PC-9 (cell line): ENCODE measurements around the gene ROBO1. TPM values are rescaled to one million over a fixed set of nuclear protein-coding genes. Genes with fewer than 3 reads are reported as not detected.

Source experiments
- BruUV-seq: library from RNA; stranded (reverse); fragments of 400-500 nt; replicated peaks from 2 replicates; lab custom pipeline; 2021; lab: Mats Ljungman, UMichigan
- CTCF ChIA-PET: fragments of 300-600 bp; sonication (Branson Sonifier 250); formaldehyde crosslinking; loops from one replicate; lab custom pipeline; 2022; ENCODE audit warnings: antibody characterized with exemption; lab: Charles Lee
- POLR2A ChIA-PET: fragments of 300-600 bp; sonication (Branson Sonifier 250); formaldehyde crosslinking; loops from one replicate; lab custom pipeline; 2022; ENCODE audit warnings: antibody characterized with exemption; ENCODE audit not compliant: unreplicated experiment; lab: Charles Lee
- DNase-seq, 2 experiments: peaks; one replicate each; pipeline versions ENCODE4 v3.0.0 to v3.0.0-alpha.2; 2015 to 2022; ENCODE audit warnings: mixed read lengths in 1 of 2
- H2AFZ ChIP-seq: fragments of 200-600 bp; sonication (generic); 2 replicates; pipeline ENCODE4 v1.8.1; 2017; ENCODE audit warnings: antibody characterized with exemption
- H3F3A ChIP-seq: fragments of 200-600 bp; sonication (generic); 2 replicates; pipeline ENCODE4 v1.8.1; 2017; ENCODE audit warnings: antibody characterized with exemption, mild to moderate bottlenecking, low read depth; ENCODE audit not compliant: insufficient read depth
- H3K27ac ChIP-seq: fragments of 200-600 bp; sonication (generic); 2 replicates; pipeline ENCODE4 v1.6.1; 2016; ENCODE audit warnings: mixed run types
- H3K27me3 ChIP-seq: fragments of 200-600 bp; sonication (generic); 2 replicates; pipeline ENCODE4 v1.6.1; 2016; ENCODE audit warnings: low read depth, mixed run types; ENCODE audit not compliant: insufficient read depth
- H3K36me3 ChIP-seq: fragments of 200-600 bp; sonication (generic); 2 replicates; pipeline ENCODE4 v1.6.1; 2016; ENCODE audit warnings: low read depth, mixed run types
- H3K4me1 ChIP-seq: fragments of 200-600 bp; sonication (generic); replicated peaks from 2 replicates; pipeline ENCODE4 v1.6.1; 2016; ENCODE audit warnings: mixed run types; ENCODE audit not compliant: insufficient read depth
- H3K4me2 ChIP-seq: fragments of 200-600 bp; sonication (generic); 2 replicates; pipeline ENCODE4 v1.6.1; 2017; ENCODE audit warnings: mixed run types
- H3K4me3 ChIP-seq: fragments of 200-600 bp; sonication (generic); 2 replicates; pipeline ENCODE4 v1.6.1; 2016; ENCODE audit warnings: mixed run types
- H3K79me2 ChIP-seq: fragments of 200-600 bp; sonication (generic); 2 replicates; pipeline ENCODE4 v1.6.1; 2017; ENCODE audit warnings: low read depth, mixed run types
- H3K9me2 ChIP-seq: fragments of 200-600 bp; sonication (generic); 2 replicates; pipeline ENCODE4 v1.8.1; 2017; ENCODE audit warnings: mild to moderate bottlenecking; ENCODE audit not compliant: insufficient read depth
- H3K9me3 ChIP-seq: fragments of 200-600 bp; sonication (generic); 2 replicates; pipeline ENCODE4 v1.8.1; 2016; ENCODE audit warnings: low read depth; ENCODE audit not compliant: insufficient read depth
- H4K20me1 ChIP-seq: fragments of 200-600 bp; sonication (generic); 2 replicates; pipeline ENCODE4 v1.8.1; 2017; ENCODE audit not compliant: insufficient read depth
- EZH2 ChIP-seq: fragments of 200-600 bp; sonication (generic); IDR thresholded peaks from 2 replicates; pipeline ENCODE4 v1.8.0; 2017; ENCODE audit warnings: antibody characterized with exemption, low read depth
- intact Hi-C: fragments of 100-400 bp; cut with micrococcal nuclease; formaldehyde crosslinking; loops from one replicate; pipeline ENCODE4 v1.10.0; 2022; ENCODE audit not compliant: unreplicated experiment
- total RNA-seq: library from RNA; stranded (reverse); gene quantifications from 2 replicates; pipeline ENCODE4 v1.2.3, GENCODE V29; 2021
- TF ChIP-seq, protein P1 (sequence below): fragments of 200-600 bp; sonication (generic); conservative IDR thresholded peaks from 2 replicates; pipeline ENCODE4 v1.6.1; 2017; ENCODE audit warnings: mixed run types, antibody characterized with exemption, mild to moderate bottlenecking, moderate library complexity

Gene ROBO1
- total RNA-seq, 1 experiment from 2014 or later: 17.5 TPM

DNA sequence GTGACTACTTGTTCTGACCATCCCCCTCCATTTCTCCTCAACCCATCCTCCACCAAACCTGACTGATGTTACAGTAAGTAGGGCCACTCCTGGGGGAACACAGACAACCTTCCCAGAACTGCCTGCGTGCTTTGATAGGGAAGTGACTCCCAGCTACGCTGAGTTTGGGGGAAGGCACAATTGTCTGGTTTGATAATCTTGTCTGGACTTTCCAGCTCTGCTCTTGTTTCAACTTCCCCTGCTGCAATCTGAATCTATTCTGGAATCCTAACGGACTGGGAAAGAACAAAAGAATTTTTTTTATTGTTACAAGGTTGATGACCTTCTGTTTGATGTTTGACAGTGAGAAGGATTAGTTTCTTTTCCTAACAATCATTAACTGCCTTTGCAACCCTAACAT is 895.6 kb downstream of the ROBO1 start:
- no peak for DNase-seq
- H3K4me1 ChIP-seq: no peaks in the 10 kb centered on the region
- H3K36me3 ChIP-seq: no peaks in the 10 kb centered on the region
- H3F3A ChIP-seq: no peaks in the 10 kb centered on the region
- ChIA-PET POLR2A (no interaction called here), CTCF (no interaction called here)
- intact Hi-C loops: no loop called here
- H3K27me3 ChIP-seq: no peaks in the 10 kb centered on the region
- BruUV-seq: no TSS peak
- no peaks in the 10 kb centered on the region for H4K20me1 ChIP-seq
- H3K9me3 ChIP-seq: no peaks in the 10 kb centered on the region
- H2AFZ ChIP-seq: no peak overlapping the region
- TF ChIP-seq, protein P1, sequence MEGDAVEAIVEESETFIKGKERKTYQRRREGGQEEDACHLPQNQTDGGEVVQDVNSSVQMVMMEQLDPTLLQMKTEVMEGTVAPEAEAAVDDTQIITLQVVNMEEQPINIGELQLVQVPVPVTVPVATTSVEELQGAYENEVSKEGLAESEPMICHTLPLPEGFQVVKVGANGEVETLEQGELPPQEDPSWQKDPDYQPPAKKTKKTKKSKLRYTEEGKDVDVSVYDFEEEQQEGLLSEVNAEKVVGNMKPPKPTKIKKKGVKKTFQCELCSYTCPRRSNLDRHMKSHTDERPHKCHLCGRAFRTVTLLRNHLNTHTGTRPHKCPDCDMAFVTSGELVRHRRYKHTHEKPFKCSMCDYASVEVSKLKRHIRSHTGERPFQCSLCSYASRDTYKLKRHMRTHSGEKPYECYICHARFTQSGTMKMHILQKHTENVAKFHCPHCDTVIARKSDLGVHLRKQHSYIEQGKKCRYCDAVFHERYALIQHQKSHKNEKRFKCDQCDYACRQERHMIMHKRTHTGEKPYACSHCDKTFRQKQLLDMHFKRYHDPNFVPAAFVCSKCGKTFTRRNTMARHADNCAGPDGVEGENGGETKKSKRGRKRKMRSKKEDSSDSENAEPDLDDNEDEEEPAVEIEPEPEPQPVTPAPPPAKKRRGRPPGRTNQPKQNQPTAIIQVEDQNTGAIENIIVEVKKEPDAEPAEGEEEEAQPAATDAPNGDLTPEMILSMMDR: no peak
- no peak for TF ChIP-seq EZH2
- no peak overlapping the region for H3K27ac ChIP-seq
- H3K79me2 ChIP-seq: no peaks in the 10 kb centered on the region
- H3K4me2 ChIP-seq: no peak overlapping the region
- no peaks in the 10 kb centered on the region for H3K9me2 ChIP-seq
- no peak overlapping the region for H3K4me3 ChIP-seq

DNA sequence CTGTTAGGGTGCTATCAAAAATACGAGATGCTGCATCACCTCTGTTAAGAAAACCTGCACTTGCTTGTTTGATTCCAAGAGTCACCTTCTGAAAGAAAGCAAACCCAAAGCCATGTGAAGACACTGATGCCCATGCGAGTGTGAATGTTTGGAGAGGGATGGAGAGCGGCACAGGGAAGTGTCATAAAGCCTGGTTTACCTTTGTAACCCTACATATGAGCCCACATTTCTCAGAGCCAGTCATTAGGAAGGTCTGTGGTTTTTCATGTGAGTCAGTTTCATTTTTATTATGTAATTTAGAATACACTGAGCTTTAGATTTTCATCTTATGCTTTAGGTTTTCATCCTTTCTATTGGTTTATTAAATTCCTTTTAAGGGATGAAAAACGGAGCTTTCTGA is 896.8 kb downstream of the ROBO1 start:
- no peak overlapping the region for H2AFZ ChIP-seq
- no peak overlapping the region for H3K4me2 ChIP-seq
- H3F3A ChIP-seq: no peaks in the 10 kb centered on the region
- H4K20me1 ChIP-seq: no peaks in the 10 kb centered on the region
- H3K9me3 ChIP-seq: no peaks in the 10 kb centered on the region
- BruUV-seq: no TSS peak
- H3K79me2 ChIP-seq: no peaks in the 10 kb centered on the region
- CTCF ChIA-PET: no interaction called here
- intact Hi-C loops: no loop called here
- no peaks in the 10 kb centered on the region for H3K4me1 ChIP-seq
- H3K36me3 ChIP-seq: no peaks in the 10 kb centered on the region
- no peaks in the 10 kb centered on the region for H3K27me3 ChIP-seq
- no peak for DNase-seq
- H3K4me3 ChIP-seq: no peak overlapping the region
- no peaks in the 10 kb centered on the region for H3K9me2 ChIP-seq
- POLR2A ChIA-PET: no interaction called here
- no peak overlapping the region for H3K27ac ChIP-seq
- TF ChIP-seq, protein P1: no peak
- TF ChIP-seq EZH2: no peak

DNA sequence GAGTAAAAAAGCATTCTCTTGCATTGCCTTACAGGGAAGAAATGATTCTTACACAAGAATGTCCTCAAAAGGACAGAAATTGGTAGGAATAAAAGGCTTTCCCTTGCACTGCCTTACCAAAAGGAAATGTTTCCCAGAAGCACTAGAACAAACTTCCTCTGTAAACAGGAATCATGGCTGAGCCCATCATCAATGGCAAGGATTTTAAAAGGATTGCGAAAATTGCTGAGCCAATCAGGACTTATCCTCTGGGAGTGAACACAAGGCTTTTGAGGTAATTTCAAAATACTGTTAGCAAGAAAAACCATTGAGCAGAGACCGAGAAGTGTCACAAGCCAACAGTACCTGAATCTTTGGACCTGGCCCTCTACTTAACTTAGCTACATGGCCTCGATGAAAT is 897.3 kb downstream of the ROBO1 start:
- no peaks in the 10 kb centered on the region for H3F3A ChIP-seq
- POLR2A ChIA-PET: no interaction called here
- no peaks in the 10 kb centered on the region for H3K36me3 ChIP-seq
- H3K9me2 ChIP-seq: no peaks in the 10 kb centered on the region
- H2AFZ ChIP-seq: no peak overlapping the region
- no TSS peak for BruUV-seq
- CTCF ChIA-PET: no interaction called here
- H3K4me2 ChIP-seq: no peak overlapping the region
- TF ChIP-seq, protein P1: no peak
- no peak for TF ChIP-seq EZH2
- intact Hi-C loops: no loop called here
- no peaks in the 10 kb centered on the region for H3K4me1 ChIP-seq
- no peak for DNase-seq
- H3K27ac ChIP-seq: no peak overlapping the region
- H3K79me2 ChIP-seq: no peaks in the 10 kb centered on the region
- no peaks in the 10 kb centered on the region for H4K20me1 ChIP-seq
- H3K9me3 ChIP-seq: no peaks in the 10 kb centered on the region
- H3K27me3 ChIP-seq: no peaks in the 10 kb centered on the region
- no peak overlapping the region for H3K4me3 ChIP-seq
